Breast epithelium (tissue), 3 donors: ENCODE results near the gene PTH2.

Experiments used
- POLR2A ChIP-seq: fragments of 450-650 bp; IDR thresholded peaks from one replicate; pipeline ENCODE4 v1.6.1; 2016; ENCODE audit warnings: antibody characterized with exemption, mild to moderate bottlenecking, moderate library complexity
- POLR2AphosphoS5 ChIP-seq, 3 donors: sonication (generic); formaldehyde crosslinking; IDR thresholded peaks; one replicate each; pipeline ENCODE4 v1.6.1; 2017; ENCODE audit warnings: antibody characterized with exemption in 3 of 3
- TF ChIP-seq, protein P1 (sequence below), 3 donors: fragments of 450-650 bp; IDR thresholded peaks; one replicate each; pipeline ENCODE4 v1.5.1; 2016 to 2017; ENCODE audit warnings: antibody characterized with exemption in 3 of 3, mild to moderate bottlenecking in 3 of 3, moderate library complexity in 3 of 3

- TF ChIP-seq, protein P1, sequence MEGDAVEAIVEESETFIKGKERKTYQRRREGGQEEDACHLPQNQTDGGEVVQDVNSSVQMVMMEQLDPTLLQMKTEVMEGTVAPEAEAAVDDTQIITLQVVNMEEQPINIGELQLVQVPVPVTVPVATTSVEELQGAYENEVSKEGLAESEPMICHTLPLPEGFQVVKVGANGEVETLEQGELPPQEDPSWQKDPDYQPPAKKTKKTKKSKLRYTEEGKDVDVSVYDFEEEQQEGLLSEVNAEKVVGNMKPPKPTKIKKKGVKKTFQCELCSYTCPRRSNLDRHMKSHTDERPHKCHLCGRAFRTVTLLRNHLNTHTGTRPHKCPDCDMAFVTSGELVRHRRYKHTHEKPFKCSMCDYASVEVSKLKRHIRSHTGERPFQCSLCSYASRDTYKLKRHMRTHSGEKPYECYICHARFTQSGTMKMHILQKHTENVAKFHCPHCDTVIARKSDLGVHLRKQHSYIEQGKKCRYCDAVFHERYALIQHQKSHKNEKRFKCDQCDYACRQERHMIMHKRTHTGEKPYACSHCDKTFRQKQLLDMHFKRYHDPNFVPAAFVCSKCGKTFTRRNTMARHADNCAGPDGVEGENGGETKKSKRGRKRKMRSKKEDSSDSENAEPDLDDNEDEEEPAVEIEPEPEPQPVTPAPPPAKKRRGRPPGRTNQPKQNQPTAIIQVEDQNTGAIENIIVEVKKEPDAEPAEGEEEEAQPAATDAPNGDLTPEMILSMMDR (IDR thresholded peaks at IDR 0.05), result no peak
- TF ChIP-seq POLR2A, result no peak
- no peak for TF ChIP-seq POLR2AphosphoS5 (IDR thresholded peaks at IDR 0.05)
These were observed 14.0 kb upstream of the PTH2 start for GRCh38 chr19:49437231-49437630.
